Measurements from ENCODE around the gene ZNF280B. TPM values are rescaled to one million over a fixed set of nuclear protein-coding genes. Genes with fewer than 3 reads are reported as not detected.

ZNF280B gene
- total and polyA plus RNA-seq, 2 donors (not counting 1 experiment from before 2014, with no cell fraction given): 0.67 to 3.5 TPM

DNA sequence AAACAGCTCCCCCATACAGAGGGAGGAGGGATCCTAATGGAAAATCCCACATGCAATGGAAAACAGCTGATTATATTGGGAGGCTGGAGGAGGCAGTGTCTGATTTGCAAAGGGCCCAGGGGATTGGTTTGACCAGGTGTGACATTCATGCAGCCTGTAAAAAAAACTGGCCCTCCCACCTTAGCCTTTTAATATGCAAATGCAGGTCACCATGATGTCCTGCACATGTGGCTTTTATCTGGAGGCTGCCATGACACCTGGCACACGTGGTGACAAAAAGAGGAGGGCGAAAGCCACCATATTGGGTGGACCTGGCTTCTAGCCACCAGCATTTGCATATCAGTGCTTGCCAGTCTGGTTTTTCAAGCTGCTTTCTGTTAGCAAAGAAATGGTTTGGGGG is 48.5 kb downstream of the ZNF280B start:
- ChIA-PET POLR2A (no interaction called here), CTCF (interaction anchor here (0.9 to 2.3 kb wide), 3 partner anchors 9 to 38 kb away, joined by 3 to 6 read pairs (median 3); no protein-coding TSS in a partner anchor)
- Mint-ChIP-seq H3K9me3 (ENCODE audit: insufficient read depth) (peaks cover 10% of the 10 kb centered on the region), H3K27me3 (peaks cover 3% of the 10 kb centered on the region), H3K4me1 (peaks cover 19% of the 10 kb centered on the region), H3K4me3 (no peak overlapping the region), H3K27ac (no peak overlapping the region)
- peaks cover 6 to 37% (median 28%) of the 10 kb centered on the region in 3 donors for H3K9me3 ChIP-seq (ENCODE audit: control extremely low read depth in 1 of 3, control insufficient read depth in 2 of 3, insufficient read depth in 1 of 3, low read length in 2 of 3)
- intact Hi-C loops (cut with micrococcal nuclease): loop anchor here (5.0 kb wide), 1 partner anchor 127 kb away; no protein-coding TSS in a partner anchor
- ATAC-seq (ENCODE audit: low read depth): no peak
- no peaks in the 10 kb centered on the region for H4K20me1 ChIP-seq (ENCODE audit: control insufficient read depth, insufficient read depth, low read length, poor library complexity, severe bottlenecking)
- H3K36me3 ChIP-seq (replicated peaks in 1 of 2; ENCODE audit: control extremely low read depth in 1 of 2, control insufficient read depth in 1 of 2, extremely low read depth in 1 of 2, insufficient read depth in 2 of 2, low read length in 1 of 2): no peaks in the 10 kb centered on the region
- peaks cover 13 to 15% of the 10 kb centered on the region in 2 donors for H3K4me1 ChIP-seq (ENCODE audit: control insufficient read depth in 2 of 2, insufficient read depth in 2 of 2, low read length in 2 of 2)
- WGBS (ENCODE audit: insufficient coverage): 83% methylated on average over 2 of the region's 2 CpGs
- TF ChIP-seq, protein P1, sequence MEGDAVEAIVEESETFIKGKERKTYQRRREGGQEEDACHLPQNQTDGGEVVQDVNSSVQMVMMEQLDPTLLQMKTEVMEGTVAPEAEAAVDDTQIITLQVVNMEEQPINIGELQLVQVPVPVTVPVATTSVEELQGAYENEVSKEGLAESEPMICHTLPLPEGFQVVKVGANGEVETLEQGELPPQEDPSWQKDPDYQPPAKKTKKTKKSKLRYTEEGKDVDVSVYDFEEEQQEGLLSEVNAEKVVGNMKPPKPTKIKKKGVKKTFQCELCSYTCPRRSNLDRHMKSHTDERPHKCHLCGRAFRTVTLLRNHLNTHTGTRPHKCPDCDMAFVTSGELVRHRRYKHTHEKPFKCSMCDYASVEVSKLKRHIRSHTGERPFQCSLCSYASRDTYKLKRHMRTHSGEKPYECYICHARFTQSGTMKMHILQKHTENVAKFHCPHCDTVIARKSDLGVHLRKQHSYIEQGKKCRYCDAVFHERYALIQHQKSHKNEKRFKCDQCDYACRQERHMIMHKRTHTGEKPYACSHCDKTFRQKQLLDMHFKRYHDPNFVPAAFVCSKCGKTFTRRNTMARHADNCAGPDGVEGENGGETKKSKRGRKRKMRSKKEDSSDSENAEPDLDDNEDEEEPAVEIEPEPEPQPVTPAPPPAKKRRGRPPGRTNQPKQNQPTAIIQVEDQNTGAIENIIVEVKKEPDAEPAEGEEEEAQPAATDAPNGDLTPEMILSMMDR (IDR thresholded peaks at IDR 0.05): no peak
- no peak for TF ChIP-seq EZH2 (IDR thresholded peaks at IDR 0.05; ENCODE audit: borderline replicate concordance, insufficient read depth, low read depth, low read length, poor library complexity, severe bottlenecking)
- H3K4me2 ChIP-seq (replicated peaks; ENCODE audit: low read depth, low read length, poor library complexity, severe bottlenecking): no peak overlapping the region
- DNase-seq: no peak
- no peak overlapping the region for H3K9ac ChIP-seq (ENCODE audit: low read length)
- no peaks in the 10 kb centered on the region for H3K27me3 ChIP-seq (replicated peaks in 1 of 4; ENCODE audit: control extremely low read depth in 1 of 4, control insufficient read depth in 3 of 4, insufficient read depth in 4 of 4, low read length in 3 of 4)
- H2AFZ ChIP-seq (ENCODE audit: insufficient read depth, low read depth, low read length, poor library complexity, severe bottlenecking): no peak overlapping the region
- H3K4me3 ChIP-seq (ENCODE audit: control extremely low read depth in 1 of 5, extremely low read depth in 1 of 5, insufficient read depth in 1 of 5, low read depth in 2 of 5, low read length in 4 of 5): no peak overlapping the region
- no peak overlapping the region for H3K27ac ChIP-seq (ENCODE audit: low read length in 2 of 2)
- no peaks in the 10 kb centered on the region for H3K79me2 ChIP-seq (ENCODE audit: control insufficient read depth, insufficient read depth, low read length)

DNA sequence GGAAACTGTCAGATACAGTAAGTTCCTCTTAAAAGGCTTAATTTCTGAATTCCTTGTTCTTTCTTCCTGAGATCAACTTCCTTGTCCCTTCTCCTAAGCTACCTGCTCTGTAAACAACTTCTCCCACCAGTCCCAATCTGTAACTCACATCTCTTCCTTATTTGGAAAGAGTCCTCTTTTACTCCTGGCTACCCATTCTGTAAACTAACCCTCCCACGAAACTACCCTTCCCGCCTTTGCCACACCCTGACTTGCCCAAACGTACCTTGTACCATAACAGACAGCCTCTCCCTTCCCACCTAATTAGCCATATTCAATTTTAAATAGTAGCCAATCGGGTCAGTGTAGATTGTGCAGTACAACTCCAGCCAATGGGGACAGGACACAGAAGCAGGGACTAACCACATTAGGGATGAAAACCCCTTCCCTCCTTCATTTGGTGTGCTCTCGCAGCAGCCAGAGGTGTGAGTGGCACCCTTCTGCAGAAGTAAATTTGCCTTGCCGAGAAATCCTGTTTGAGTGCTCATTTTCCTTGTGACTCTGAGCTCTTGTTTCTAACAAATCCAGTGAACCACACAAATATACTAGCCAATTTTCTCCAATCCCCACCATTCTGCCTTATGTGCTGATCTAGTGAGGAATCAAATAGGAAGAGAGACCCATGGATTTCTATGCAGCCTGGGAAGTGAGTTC is 49.5 kb downstream of the ZNF280B start:
- intact Hi-C loops (cut with micrococcal nuclease): no loop called here
- Mint-ChIP-seq H3K27ac (no peak overlapping the region), H3K4me3 (no peak overlapping the region), H3K27me3 (peaks cover under 1% of the 10 kb centered on the region), H3K4me1 (peaks cover 16% of the 10 kb centered on the region), H3K9me3 (ENCODE audit: insufficient read depth) (peaks cover 10% of the 10 kb centered on the region)
- Histone ChIP-seq H3K27me3 (replicated peaks in 1 of 4; ENCODE audit: control extremely low read depth in 1 of 4, control insufficient read depth in 3 of 4, insufficient read depth in 4 of 4, low read length in 3 of 4) (no peaks in the 10 kb centered on the region), H3K4me3 (ENCODE audit: control extremely low read depth in 1 of 5, extremely low read depth in 1 of 5, insufficient read depth in 1 of 5, low read depth in 2 of 5, low read length in 4 of 5) (no peak overlapping the region), H3K4me2 (replicated peaks; ENCODE audit: low read depth, low read length, poor library complexity, severe bottlenecking) (no peak overlapping the region), H3K9ac (ENCODE audit: low read length) (no peak overlapping the region), H4K20me1 (ENCODE audit: control insufficient read depth, insufficient read depth, low read length, poor library complexity, severe bottlenecking) (no peaks in the 10 kb centered on the region), H3K4me1 (ENCODE audit: control insufficient read depth in 2 of 2, insufficient read depth in 2 of 2, low read length in 2 of 2) (peaks cover 9 to 12% of the 10 kb centered on the region in 2 donors), H3K27ac (ENCODE audit: low read length in 2 of 2) (peak overlapping the region in 1 of 2 donors; percentile 6), H3K79me2 (ENCODE audit: control insufficient read depth, insufficient read depth, low read length) (no peaks in the 10 kb centered on the region), H3K36me3 (replicated peaks in 1 of 2; ENCODE audit: control extremely low read depth in 1 of 2, control insufficient read depth in 1 of 2, extremely low read depth in 1 of 2, insufficient read depth in 2 of 2, low read length in 1 of 2) (no peaks in the 10 kb centered on the region), H2AFZ (ENCODE audit: insufficient read depth, low read depth, low read length, poor library complexity, severe bottlenecking) (no peak overlapping the region), H3K9me3 (ENCODE audit: control extremely low read depth in 1 of 3, control insufficient read depth in 2 of 3, insufficient read depth in 1 of 3, low read length in 2 of 3) (peaks cover 6 to 37% (median 28%) of the 10 kb centered on the region in 3 donors)
- 95% methylated on average over 4 of the region's 6 CpGs for WGBS (ENCODE audit: insufficient coverage)
- ChIA-PET POLR2A (no interaction called here), CTCF (interaction anchor here (1.1 to 2.3 kb wide), 4 partner anchors 9 to 37 kb away, joined by 3 to 6 read pairs (median 5); no protein-coding TSS in a partner anchor)
- TF ChIP-seq, protein P1 (IDR thresholded peaks at IDR 0.05): no peak
- no peak for TF ChIP-seq EZH2 (IDR thresholded peaks at IDR 0.05; ENCODE audit: borderline replicate concordance, insufficient read depth, low read depth, low read length, poor library complexity, severe bottlenecking)
- no peak for ATAC-seq (ENCODE audit: low read depth)
- DNase-seq: peak; percentile 26
